ENCODE measurements around the gene GFPT1.

Gene GFPT1

DNA sequence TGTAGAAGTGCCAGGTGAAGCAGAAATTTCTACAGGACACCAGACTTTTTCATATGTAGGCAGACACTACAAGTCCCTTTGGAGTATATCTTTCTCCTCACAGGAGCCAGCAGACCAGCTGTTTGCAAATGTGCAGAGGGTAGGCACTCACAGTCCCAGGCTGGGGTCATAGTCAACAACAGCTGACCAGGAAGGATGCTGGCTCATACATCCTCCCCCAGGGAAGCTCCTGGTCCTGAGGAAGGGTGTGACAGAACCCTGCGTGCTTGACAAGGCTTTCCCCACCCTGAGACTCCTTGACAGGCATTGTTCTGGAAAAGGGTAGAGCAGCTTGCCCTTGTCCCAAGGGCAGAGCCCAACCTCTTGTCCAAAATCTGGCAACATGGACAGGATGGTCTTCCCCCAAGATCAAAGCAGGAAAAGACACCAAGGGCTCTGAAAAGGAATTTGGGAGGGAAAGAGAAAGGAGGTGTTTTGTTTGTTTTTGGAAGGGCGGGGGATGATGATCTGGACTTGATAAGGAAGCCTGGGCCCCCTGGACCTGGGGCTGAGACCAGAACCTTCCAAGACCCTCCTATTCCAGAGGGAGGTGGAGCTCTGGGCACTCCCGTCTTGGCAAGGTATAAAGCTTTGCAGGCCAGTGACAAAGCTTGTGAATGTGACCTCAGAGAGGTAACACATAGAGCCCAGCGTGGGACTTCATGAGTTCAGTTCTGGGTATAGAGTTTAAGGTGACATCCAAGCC is 87.1 kb downstream of the GFPT1 start:
- TF ChIP-seq, protein P1, sequence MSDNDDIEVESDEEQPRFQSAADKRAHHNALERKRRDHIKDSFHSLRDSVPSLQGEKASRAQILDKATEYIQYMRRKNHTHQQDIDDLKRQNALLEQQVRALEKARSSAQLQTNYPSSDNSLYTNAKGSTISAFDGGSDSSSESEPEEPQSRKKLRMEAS (IDR thresholded peaks at IDR 0.05; ENCODE audit: low read depth, low read length), result no peak
- TF ChIP-seq POLR2A (IDR thresholded peaks at IDR 0.05; ENCODE audit: extremely low read depth, insufficient read length) (no peak), MYC (IDR thresholded peaks at IDR 0.05; ENCODE audit: low read depth, low read length) (no peak)
- TF ChIP-seq, protein P2, sequence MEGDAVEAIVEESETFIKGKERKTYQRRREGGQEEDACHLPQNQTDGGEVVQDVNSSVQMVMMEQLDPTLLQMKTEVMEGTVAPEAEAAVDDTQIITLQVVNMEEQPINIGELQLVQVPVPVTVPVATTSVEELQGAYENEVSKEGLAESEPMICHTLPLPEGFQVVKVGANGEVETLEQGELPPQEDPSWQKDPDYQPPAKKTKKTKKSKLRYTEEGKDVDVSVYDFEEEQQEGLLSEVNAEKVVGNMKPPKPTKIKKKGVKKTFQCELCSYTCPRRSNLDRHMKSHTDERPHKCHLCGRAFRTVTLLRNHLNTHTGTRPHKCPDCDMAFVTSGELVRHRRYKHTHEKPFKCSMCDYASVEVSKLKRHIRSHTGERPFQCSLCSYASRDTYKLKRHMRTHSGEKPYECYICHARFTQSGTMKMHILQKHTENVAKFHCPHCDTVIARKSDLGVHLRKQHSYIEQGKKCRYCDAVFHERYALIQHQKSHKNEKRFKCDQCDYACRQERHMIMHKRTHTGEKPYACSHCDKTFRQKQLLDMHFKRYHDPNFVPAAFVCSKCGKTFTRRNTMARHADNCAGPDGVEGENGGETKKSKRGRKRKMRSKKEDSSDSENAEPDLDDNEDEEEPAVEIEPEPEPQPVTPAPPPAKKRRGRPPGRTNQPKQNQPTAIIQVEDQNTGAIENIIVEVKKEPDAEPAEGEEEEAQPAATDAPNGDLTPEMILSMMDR (IDR thresholded peaks at IDR 0.05; ENCODE audit: low read depth, low read length), result no peak
- no peak overlapping the region for H3K4me3 ChIP-seq (ENCODE audit: low read depth, low read length)
- no peak for DNase-seq (ENCODE audit: low read depth)

DNA sequence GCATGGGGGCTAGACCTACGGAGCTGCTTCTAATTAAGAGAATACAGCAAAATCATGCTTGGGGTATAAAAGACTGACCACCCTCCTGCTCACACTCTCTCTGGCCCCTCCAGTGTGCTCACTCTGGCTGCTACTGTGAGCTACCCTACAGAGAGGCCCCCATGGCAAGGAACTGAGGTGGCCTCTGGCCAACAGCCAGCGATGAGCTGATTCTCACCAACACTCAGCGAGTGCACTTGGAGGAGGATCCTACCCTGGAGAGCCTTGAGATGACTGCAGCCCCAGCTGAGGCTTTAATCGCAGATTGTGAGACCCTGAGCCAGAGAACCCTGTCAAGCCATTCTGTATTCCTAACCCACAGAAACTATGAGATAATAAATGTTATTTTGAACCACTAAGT is 88.2 kb downstream of the GFPT1 start:
- DNase-seq (ENCODE audit: low read depth), result no peak
- H3K4me3 ChIP-seq (ENCODE audit: low read depth, low read length), result no peak overlapping the region
- TF ChIP-seq MYC (IDR thresholded peaks at IDR 0.05; ENCODE audit: low read depth, low read length), result no peak
- TF ChIP-seq, protein P1 (IDR thresholded peaks at IDR 0.05; ENCODE audit: low read depth, low read length), result no peak
- TF ChIP-seq, protein P2 (IDR thresholded peaks at IDR 0.05; ENCODE audit: low read depth, low read length), result no peak
- no peak for TF ChIP-seq POLR2A (IDR thresholded peaks at IDR 0.05; ENCODE audit: extremely low read depth, insufficient read length)

DNA sequence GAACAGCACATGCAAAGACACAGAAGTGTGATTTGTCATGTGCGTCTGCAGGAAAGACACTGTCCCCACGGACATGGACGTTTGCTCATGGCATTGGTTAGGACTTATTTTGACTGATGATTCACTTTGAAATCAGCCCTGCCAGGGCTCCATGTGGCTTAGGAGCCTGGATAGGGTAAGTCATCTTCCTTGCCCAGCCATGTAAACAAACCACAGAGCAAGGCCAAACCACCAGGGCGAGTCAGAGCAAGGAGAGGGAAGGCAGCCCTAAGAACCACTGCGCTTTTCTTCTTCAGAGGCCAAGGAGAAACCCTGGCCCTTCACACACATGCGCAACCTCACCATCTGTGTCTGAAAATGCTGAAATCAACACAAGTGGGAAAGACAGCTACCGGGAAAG is 88.8 kb downstream of the GFPT1 start:
- no peak for TF ChIP-seq POLR2A (IDR thresholded peaks at IDR 0.05; ENCODE audit: extremely low read depth, insufficient read length)
- TF ChIP-seq, protein P2 (IDR thresholded peaks at IDR 0.05; ENCODE audit: low read depth, low read length), result no peak
- TF ChIP-seq, protein P1 (IDR thresholded peaks at IDR 0.05; ENCODE audit: low read depth, low read length), result 0 out of 2 replicates have a peak, but pooled peaks have one; percentile 3
- TF ChIP-seq MYC (IDR thresholded peaks at IDR 0.05; ENCODE audit: low read depth, low read length), result no peak
- DNase-seq (ENCODE audit: low read depth), result peak; percentile 81
- no peak overlapping the region for H3K4me3 ChIP-seq (ENCODE audit: low read depth, low read length)

DNA sequence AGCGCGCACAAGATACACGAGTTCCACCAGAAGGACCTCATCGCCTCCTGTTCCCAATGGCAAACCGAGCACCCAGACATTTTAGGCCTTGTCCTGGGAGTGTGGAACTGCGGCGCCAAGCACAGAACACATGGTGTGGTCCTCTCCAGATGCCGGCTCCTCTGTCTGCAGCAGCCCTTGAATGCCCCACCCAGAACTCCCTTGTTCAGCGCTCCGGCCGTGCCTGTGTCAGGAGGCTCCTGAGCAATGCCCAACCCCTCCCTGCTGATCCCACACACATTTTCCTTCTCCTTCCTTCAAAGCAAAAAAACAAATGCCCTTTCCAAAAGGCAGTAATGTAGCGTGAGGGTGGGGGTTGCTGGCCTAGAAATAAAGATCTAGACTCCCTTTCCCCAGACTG is 89.8 kb downstream of the GFPT1 start:
- no peak overlapping the region for H3K4me3 ChIP-seq (ENCODE audit: low read depth, low read length)
- no peak for TF ChIP-seq MYC (IDR thresholded peaks at IDR 0.05; ENCODE audit: low read depth, low read length)
- no peak for DNase-seq (ENCODE audit: low read depth)

DNA sequence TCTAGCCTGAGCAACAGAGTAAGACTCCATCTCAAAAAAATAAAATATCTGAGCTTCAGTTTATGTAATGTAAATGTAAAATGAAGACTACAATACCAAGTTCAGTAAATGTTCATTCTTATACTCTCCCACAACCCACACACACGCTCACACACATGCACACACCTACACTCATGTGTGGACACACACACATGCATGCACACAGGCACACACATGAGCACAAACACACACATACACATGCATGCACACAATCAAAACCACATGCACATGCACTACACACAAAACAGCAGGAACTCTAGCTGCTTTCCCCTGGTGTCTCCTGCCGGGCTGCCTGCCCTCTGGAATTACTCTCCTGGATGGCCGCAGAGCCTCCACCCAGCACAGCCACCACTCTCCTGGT is 90.6 kb downstream of the GFPT1 start:
- no peak overlapping the region for H3K4me3 ChIP-seq (ENCODE audit: low read depth, low read length)
- DNase-seq (ENCODE audit: low read depth), result no peak
- TF ChIP-seq, protein P1 (IDR thresholded peaks at IDR 0.05; ENCODE audit: low read depth, low read length), result no peak
- TF ChIP-seq, protein P2 (IDR thresholded peaks at IDR 0.05; ENCODE audit: low read depth, low read length), result no peak
- TF ChIP-seq MYC (IDR thresholded peaks at IDR 0.05; ENCODE audit: low read depth, low read length) (no peak), POLR2A (IDR thresholded peaks at IDR 0.05; ENCODE audit: extremely low read depth, insufficient read length) (no peak)

DNA sequence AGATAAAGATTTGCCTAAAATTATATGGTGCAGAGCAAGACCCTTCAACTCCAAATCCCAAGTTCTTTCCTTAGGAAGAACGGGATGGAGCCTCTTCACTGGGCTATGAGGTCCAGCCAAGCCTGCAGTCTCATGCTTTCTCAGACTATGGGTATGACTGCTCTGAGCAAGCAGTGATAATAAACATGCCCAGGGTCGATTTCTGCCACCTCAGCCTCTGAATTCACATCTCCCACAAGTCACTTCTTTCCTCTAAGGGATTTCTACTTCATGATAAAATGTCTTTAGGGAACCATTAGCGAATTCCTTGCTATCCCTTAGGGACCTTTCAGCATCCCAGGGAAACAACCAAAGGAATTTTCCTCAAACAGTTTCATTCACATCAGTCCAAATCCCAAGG is 94.8 kb downstream of the GFPT1 start:
- no peak overlapping the region for H3K4me3 ChIP-seq (ENCODE audit: low read depth, low read length)
- no peak for TF ChIP-seq POLR2A (IDR thresholded peaks at IDR 0.05; ENCODE audit: extremely low read depth, insufficient read length)
- TF ChIP-seq, protein P2 (IDR thresholded peaks at IDR 0.05; ENCODE audit: low read depth, low read length), result no peak
- TF ChIP-seq MYC (IDR thresholded peaks at IDR 0.05; ENCODE audit: low read depth, low read length), result no peak
- TF ChIP-seq, protein P1 (IDR thresholded peaks at IDR 0.05; ENCODE audit: low read depth, low read length), result no peak
- no peak for DNase-seq (ENCODE audit: low read depth)

All from NB4 (cell line).